ENCODE measurements around the gene PTPRM.

DNA sequence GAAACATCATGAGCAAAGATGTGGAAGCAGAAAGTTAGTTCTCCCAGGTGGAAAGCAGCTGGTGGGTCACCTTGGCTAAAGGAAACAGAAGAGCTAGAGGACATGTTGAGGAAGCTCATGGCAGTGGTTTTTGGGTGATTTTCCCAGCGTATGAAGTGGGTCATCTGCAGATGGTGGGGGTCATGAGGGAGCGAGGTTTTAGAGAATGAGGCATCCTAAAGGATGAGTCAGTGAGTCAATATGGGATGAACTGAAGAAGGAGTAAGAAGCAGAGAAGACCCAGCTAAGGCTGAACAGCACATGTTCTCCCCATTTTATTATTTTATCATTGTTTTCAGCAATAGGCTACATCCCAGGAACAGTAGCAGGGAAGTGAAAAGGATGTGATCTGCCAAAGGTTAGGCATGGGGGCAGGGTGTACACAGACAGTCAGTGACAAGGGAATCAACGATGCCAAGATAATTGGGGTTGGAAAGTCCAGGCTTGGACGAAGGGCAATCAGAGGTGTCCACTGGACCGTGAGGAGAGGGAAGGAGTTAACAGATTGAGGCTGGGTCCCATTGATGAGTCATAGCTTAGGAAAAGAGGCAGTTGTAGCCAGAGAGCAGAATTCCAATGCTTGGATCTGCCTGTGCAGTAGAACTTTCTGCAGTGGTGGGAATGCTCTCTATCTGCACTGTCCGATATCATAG lies 752.8 kb downstream of the PTPRM start:
- TF ChIP-seq, protein P1, sequence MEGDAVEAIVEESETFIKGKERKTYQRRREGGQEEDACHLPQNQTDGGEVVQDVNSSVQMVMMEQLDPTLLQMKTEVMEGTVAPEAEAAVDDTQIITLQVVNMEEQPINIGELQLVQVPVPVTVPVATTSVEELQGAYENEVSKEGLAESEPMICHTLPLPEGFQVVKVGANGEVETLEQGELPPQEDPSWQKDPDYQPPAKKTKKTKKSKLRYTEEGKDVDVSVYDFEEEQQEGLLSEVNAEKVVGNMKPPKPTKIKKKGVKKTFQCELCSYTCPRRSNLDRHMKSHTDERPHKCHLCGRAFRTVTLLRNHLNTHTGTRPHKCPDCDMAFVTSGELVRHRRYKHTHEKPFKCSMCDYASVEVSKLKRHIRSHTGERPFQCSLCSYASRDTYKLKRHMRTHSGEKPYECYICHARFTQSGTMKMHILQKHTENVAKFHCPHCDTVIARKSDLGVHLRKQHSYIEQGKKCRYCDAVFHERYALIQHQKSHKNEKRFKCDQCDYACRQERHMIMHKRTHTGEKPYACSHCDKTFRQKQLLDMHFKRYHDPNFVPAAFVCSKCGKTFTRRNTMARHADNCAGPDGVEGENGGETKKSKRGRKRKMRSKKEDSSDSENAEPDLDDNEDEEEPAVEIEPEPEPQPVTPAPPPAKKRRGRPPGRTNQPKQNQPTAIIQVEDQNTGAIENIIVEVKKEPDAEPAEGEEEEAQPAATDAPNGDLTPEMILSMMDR (IDR thresholded peaks at IDR 0.05; ENCODE audit: low read depth, low read length, poor library complexity, severe bottlenecking): no peak
- no peak for TF ChIP-seq EZH2phosphoT487 (IDR thresholded peaks at IDR 0.05; ENCODE audit: borderline replicate concordance, low read length)
